Right lung (tissue), 5 donors: ENCODE data around the gene PDXP. TPM values are rescaled to one million over a fixed set of nuclear protein-coding genes. Genes with fewer than 3 reads are reported as not detected.

Source experiments
- DNase-seq, 2 donors: peaks; one replicate each; pipeline ENCODE4 v3.0.0-alpha.2; 2013
- polyA plus RNA-seq, 5 donors: library from polyadenylated mRNA; unstranded; fragments of 120-200 nt; gene quantifications; one replicate each; pipeline versions ENCODE4 v1.2.1 to v1.2.3, GENCODE V29; 2013; ENCODE audit warnings: inconsistent platforms in 1 of 5, low replicate concordance in 1 of 5; ENCODE audit not compliant: insufficient read length in 5 of 5, insufficient read depth in 1 of 5

PDXP gene
- polyA plus RNA-seq, 5 donors = 10.1 to 15.5 (median 13.2) TPM

DNA sequence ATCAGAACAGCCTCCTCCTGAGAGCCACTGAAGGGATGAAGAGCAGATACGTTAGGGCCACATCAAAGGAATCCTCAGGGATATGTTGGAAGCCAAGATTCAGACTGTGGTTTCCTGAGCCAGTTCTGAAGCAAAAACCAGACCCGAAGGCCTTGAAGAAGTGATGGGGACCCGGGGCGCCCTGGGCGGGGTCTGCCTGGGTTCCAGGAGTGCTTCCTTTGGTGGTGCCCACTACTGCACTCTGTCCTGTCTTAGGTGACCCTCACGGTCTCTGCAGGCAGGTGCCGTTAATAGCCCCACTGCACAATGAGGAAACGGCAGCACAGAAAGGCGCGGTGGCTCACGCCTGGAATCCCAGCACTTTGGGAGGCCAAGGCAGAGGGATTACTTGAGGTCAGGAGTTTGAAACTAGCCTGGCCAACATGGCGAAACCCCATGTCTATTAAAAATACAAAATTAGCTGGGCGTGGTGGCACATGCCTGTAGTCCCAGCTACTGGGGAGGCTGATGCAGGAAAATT, 31.9 kb upstream of the PDXP start:
- no peak for DNase-seq

GRCh38 chr22:37627121-37627520, 31.4 kb upstream of the PDXP start:
- DNase-seq = no peak

DNA sequence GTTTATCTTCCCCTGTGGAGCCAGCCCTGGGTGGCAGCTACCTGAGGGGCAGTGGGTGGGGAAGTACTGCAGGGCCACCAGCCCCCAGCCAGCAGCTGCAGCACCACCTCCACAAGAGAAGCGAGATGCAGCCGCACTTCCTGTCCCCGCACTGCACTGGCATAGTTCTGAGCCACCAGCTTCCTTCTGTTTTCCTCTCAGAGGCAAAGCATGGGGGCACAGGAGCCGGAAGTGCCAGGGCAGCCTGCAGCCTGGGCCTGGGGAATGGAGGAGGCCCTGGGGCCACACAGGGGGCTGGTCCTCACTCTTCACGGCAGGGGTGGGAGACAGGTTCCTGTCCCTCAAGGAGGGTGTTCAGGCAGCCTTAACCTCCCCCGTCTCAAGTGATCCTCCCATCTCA, 31.0 kb upstream of the PDXP start:
- DNase-seq = no peak

- no peak for DNase-seq
These were observed 29.7 kb upstream of the PDXP start for GRCh38 chr22:37628830-37629229.

- no peak for DNase-seq
These were observed 28.6 kb upstream of the PDXP start for GRCh38 chr22:37629928-37630327.

DNA sequence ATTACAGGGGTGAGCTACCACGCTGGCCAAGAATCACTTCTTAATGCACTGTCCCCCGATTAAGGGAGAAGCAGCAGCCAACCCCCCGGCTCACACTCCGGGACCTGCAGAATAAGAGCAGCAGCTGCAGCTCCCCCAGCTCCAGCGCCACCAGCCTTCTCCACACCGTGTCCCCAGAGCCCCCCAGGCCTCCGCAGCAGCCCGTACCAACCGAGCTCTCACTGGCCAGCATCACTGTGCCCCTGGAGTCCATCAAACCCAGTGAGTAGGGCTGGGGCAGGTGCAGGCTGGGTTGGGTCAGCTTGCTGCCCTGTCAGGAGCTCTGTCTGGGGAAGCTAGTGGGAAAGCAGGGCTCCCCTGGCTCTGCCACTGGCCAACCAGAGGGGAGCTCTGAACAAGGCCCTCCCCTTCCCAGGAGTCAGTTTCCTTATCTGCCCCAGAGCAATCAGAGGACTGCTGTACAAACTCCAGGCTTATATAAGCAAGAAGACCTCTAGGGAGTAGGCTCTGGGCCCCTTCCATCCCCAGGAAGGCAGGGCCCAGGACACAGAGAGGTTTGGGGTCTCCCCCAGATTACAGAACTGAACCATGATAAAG, 27.6 kb upstream of the PDXP start:
- DNase-seq = no peak

GRCh38 chr22:37631448-37632173, 26.9 kb upstream of the PDXP start:
- DNase-seq = no peak

- DNase-seq = no peak
These were observed 26.1 kb upstream of the PDXP start for GRCh38 chr22:37632174-37633088.

- no peak for DNase-seq
These were observed 25.4 kb upstream of the PDXP start for GRCh38 chr22:37633089-37633624.

DNA sequence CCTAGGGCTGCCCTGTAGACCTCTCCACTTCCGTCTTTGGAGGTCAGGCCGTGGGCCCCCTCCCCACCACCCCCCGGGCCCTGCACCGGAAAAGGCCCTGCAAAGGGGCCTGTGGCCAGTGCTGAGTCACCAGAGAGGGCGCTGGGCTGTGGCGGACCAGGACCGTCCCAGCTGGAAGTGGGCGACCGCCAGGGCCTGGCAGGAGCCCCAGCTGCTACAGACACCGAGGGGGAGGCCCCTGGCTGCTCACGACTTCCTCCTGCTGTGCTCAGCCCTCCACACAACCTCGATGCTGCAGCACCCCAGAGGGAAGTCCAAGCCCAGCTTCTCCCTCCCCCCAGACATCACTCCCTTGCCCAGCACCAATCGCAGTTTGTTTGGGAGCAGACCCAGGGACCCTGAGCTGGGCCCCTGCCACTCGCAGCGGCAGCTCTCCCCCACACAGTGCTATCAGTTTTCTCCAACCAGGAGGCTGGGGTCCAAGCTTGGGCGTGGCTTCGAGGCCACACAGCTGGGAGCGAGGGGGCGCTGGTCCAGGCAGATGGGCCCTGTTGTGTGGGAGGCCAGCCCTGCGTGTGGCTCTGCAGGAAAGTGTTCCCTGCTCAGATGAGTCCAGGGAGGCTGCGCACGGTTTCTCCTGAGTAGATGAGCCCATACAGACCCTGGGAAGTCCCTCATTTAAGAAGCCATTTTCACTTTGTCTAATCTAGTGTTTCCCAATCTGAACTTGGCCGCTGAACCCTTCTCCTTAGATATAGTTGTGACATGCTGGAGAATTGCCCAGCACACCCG, 24.7 kb upstream of the PDXP start:
- DNase-seq = peak; percentile 96

DNA sequence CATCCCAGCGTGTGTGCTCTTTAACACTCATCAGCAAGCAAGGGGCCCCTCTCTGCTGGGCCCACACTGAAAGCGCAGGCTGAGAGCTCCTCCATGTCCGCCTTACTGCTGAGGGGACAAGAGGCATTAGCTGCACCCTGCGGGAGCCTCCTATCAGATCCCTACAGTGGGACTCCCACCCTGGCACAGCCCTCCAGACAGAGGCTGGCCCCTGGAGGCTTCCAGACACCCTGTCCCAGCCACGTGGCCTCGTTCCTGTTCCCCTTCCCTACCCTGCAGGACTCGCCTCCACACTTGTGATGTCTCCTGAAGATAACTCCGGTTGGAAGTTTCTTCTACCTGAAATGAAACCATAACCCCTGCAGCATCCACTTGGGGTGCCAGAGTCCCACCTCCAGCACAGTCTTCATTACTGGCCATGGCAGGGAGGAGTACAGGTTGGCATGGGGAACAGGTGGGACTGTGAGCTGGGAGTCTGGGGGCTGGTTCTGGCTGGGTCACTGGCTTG, 24.1 kb upstream of the PDXP start:
- no peak for DNase-seq

DNA sequence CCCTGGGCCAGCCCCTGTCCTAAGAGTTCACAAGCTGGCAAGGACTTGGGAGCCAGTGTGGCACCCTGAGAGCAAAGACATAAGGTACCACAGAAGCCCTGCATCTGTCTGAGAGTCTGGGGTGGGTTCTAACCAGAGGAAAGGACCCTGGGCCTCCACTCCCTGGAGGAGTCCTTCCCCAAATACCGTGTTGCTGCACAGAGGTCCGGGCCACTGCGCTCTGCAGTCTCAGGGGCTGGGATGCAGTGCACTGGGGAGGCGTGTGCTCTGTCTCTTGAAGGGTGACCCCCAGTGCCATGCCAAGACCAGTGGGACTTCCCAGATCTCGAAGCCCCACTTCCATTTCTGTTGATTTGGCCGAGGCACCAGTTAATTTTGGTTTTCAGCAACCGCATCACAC, 23.4 kb upstream of the PDXP start:
- no peak for DNase-seq

DNA sequence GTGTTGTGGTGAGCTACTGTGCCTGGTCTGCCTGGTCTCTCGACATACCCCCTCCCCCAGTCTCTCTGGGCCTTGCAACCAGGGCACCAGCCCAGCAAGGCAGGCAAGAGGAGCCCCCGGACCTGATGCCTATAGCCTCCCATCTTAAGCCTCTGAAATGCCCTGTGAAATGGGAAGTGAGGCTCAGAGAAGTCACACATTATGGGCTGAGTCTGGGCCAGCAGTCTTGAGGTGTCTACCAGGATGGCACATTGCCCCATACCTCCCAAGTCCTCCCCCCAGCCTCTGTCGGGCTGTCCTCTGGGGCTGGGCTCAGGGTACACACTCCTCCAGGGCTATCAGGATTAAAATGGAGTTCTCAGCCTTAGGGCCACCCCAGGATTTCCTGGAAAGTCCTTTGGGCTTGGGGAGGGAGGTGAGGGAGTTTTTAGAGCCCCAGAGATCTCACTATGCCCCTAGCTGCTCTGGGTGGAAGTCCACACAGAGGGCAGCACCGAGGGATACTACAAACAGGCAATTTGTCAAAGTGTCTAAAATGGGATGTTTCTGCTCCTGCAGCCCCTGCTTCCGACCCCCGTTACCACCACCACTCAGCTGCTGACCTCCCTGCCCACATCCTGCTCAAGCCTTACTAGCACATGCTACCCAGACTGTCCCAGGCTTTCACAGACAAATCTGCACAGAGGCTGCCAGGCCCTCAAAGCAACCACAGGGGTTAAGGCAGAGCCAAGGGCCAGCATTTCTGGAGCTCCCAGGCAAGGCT, 22.2 kb upstream of the PDXP start:
- DNase-seq = no peak

DNA sequence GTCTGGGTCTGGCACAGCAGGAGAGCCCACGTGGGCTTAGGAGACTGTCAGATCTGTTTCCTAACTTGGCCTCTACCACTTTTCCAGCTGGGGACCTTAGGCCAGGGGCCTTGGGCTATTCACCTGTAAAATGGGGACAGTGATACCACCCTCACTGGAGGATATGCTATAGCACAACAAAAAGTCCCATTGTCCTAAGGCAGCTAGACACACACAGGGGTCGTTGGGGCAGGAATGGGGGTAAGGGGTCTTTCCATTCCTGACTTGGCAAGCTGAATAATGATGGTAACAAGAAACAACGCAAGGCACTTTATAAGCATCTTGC, 21.6 kb upstream of the PDXP start:
- no peak for DNase-seq

DNA sequence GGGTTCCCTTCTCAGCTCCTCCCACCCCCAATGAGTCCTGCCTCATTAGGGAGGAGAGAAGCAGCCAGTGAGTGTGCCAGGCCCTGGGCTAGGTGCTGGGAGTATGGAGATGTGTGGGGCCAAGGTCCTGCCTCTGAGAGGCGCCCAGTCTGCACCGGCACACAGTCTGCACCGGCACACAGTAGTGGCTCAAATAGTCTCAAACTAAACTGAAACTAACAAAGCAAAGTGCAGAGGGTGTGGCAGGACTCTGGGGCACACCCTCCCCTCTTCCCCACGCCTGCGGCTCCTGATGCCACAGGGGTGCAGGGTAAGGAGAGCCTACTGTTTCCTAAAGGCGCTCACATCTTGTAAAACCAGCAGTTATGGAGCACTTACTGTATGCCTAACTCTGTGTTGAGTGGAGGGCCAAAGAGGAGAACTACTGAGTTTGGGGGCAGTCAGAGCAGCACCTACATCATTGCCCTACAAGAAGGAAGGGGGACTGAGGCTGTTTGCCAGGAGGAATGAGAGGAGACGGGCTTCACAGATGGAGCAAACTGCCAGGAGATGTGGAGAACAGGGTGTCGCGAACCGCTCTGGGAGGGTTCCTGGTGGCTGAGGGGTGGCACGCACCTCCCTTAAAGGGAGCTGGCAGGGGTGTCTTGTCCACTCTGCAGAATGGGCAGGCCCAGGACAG, 20.0 kb upstream of the PDXP start:
- no peak for DNase-seq

GRCh38 chr22:37639070-37639760, 19.3 kb upstream of the PDXP start, which contains the start of gene SH3BP1:
SH3BP1 (plus strand) TSS chr22:37639669; CDS start chr22:37639788, 119 bp downstream.
- DNase-seq = peak in 1 of 2 donors; percentile 50

DNA sequence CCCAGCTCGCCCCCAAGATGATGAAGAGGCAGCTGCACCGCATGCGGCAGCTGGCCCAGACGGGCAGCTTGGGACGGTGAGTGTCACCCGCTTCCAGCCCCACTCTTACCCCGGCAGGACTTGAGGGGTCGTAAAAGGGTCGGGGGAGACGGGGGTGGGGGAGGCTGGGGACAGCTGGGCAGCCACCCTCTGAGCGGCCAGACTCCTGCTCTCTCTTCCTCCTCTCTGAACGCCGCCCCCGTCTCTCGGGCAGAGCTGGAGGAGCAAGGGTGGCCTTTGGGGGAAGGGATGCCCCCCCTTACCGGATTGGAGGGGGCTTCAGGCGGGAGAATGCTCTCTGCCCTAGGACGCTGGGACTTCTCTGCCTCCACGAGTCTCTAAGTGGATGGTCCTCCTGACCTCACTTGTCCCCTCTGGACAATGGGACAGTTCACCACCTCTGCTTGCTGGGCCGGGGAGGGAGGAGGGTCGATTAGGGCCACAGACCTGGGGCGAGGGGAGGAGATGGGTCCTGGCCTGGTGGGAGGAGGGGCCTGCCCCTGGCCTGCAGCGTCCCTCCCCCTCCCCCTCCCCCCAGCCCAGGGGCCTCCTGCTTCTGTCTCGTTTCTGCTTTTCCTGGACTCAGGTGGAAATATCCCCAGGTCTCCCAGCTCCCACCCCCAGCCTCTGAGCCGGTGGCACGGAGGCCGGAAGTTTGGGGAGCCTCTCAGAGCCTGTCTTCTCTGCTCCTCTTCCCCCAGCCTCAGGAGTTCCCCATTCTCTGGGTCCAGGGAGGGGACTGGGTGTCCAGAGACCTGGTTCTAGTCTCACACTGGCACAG, 18.5 kb upstream of the PDXP start:
- DNase-seq = no peak
